Stimulated activated CD4-positive, alpha-beta T cell treated with anti-CD3 and anti-CD28 coated beads, TNF-alpha, amount 100 ng/mL, for 24 hours (primary cell): ENCODE results near the gene VSIG10L2.
A peak's percentile ranks its signal among the peaks of the same experiment; 100 is the strongest.
"Not testable (repeated sequence)": the region's sequence is repeated elsewhere in the genome, so short reads cannot be mapped to it uniquely, and the experiment has no call there.

Source experiments
- DNase-seq, 3 experiments: peaks; one replicate each; pipeline ENCODE4 v3.0.0-alpha.2; 2020; ENCODE audit warnings: low read depth in 3 of 3

The VSIG10L2 gene

GRCh38 chr11:125967515-125967914 is 21.7 kb downstream of the VSIG10L2 start:
- no peak for DNase-seq

- DNase-seq: no peak
These were observed 22.5 kb downstream of the VSIG10L2 start for GRCh38 chr11:125968354-125968753.

GRCh38 chr11:125971618-125972017 is 25.8 kb downstream of the VSIG10L2 start:
- DNase-seq: no peak

- DNase-seq: no peak
These were observed 28.4 kb downstream of the VSIG10L2 start for GRCh38 chr11:125974284-125974683.

- DNase-seq: no peak
These were observed 29.8 kb downstream of the VSIG10L2 start for GRCh38 chr11:125975634-125976033.

- no peak for DNase-seq
These were observed 30.3 kb downstream of the VSIG10L2 start for GRCh38 chr11:125976156-125976555.

- DNase-seq: no peak
These were observed 31.5 kb downstream of the VSIG10L2 start for GRCh38 chr11:125977333-125977732.

- DNase-seq: no peak
These were observed 32.4 kb downstream of the VSIG10L2 start for GRCh38 chr11:125978181-125978716.

- DNase-seq: no peak
These were observed 33.0 kb downstream of the VSIG10L2 start for GRCh38 chr11:125978778-125979407.

GRCh38 chr11:125979511-125979910 is 33.7 kb downstream of the VSIG10L2 start:
- no peak for DNase-seq

- DNase-seq: no peak
These were observed 34.6 kb downstream of the VSIG10L2 start for GRCh38 chr11:125980436-125980835.

- no peak for DNase-seq
These were observed 36.5 kb downstream of the VSIG10L2 start for GRCh38 chr11:125982348-125982730.

GRCh38 chr11:125985956-125986355 is 40.1 kb downstream of the VSIG10L2 start:
- DNase-seq: not testable (repeated sequence)

GRCh38 chr11:125987066-125987641 is 41.3 kb downstream of the VSIG10L2 start:
- no peak for DNase-seq

- DNase-seq: no peak
These were observed 44.4 kb downstream of the VSIG10L2 start for GRCh38 chr11:125990244-125990643.

- DNase-seq: no peak
These were observed 47.0 kb downstream of the VSIG10L2 start for GRCh38 chr11:125992893-125993292.

- DNase-seq: no peak
These were observed 48.7 kb downstream of the VSIG10L2 start for GRCh38 chr11:125994509-125994908.

- peak; percentile 7 to 57 (median 9) for DNase-seq
These were observed 49.5 kb downstream of the VSIG10L2 start for GRCh38 chr11:125995313-125995712.

- DNase-seq: no peak
These were observed 52.4 kb downstream of the VSIG10L2 start for GRCh38 chr11:125998267-125998666.

- no peak for DNase-seq
These were observed 53.5 kb downstream of the VSIG10L2 start for GRCh38 chr11:125999234-125999880.

- DNase-seq: no peak
These were observed 56.3 kb downstream of the VSIG10L2 start for GRCh38 chr11:126002181-126002580.
